Neural cell (in vitro differentiated cells): ENCODE results near the gene ECE1. TPM values are rescaled to one million over a fixed set of nuclear protein-coding genes. Genes with fewer than 3 reads are reported as not detected.

ENCODE experiments used
- H2AFZ ChIP-seq: fragments of 200-600, 300-800 bp; sonication (generic), shearing (Covaris generic); 2 replicates; pipeline ENCODE4 v1.6.0; 2014; ENCODE audit warnings: low read depth, mild to moderate bottlenecking, antibody characterized with exemption, low read length, moderate library complexity
- H3F3A ChIP-seq: fragments of 200-600 bp; shearing (Covaris generic); 2 replicates; pipeline ENCODE4 v1.6.1; 2016; ENCODE audit warnings: mild to moderate bottlenecking, moderate library complexity, mixed read lengths, antibody characterized with exemption, low read length; ENCODE audit not compliant: insufficient read depth, poor library complexity, severe bottlenecking
- H3K27ac ChIP-seq: fragments of 200-600, 300-800 bp; sonication (generic), shearing (Covaris generic); 2 replicates; pipeline ENCODE4 v1.5.1; 2014; ENCODE audit warnings: mild to moderate bottlenecking, low read length, moderate library complexity
- H3K27me3 ChIP-seq: fragments of 300-800, 200-600 bp; sonication (generic), shearing (Covaris generic); 2 replicates; pipeline ENCODE4 v1.6.0; 2014; ENCODE audit warnings: mild to moderate bottlenecking, low read depth, low read length, moderate library complexity; ENCODE audit not compliant: insufficient read depth
- H3K36me3 ChIP-seq: fragments of 300-800, 200-600 bp; sonication (generic), shearing (Covaris generic); 2 replicates; pipeline ENCODE4 v1.5.1; 2014; ENCODE audit warnings: mild to moderate bottlenecking, antibody characterized with exemption, low read length, moderate library complexity; ENCODE audit not compliant: insufficient read depth
- H3K4me2 ChIP-seq: fragments of 300-800, 200-600 bp; sonication (generic), shearing (Covaris generic); 2 replicates; pipeline ENCODE4 v1.6.0; 2014; ENCODE audit warnings: mild to moderate bottlenecking, low read length
- H3K4me3 ChIP-seq: fragments of 300-800, 200-600 bp; sonication (generic), shearing (Covaris generic); 2 replicates; pipeline ENCODE4 v1.5.1; 2014; ENCODE audit warnings: mild to moderate bottlenecking, low read length, moderate library complexity
- H3K79me2 ChIP-seq: fragments of 200-600 bp; shearing (Covaris generic); replicated peaks from 2 replicates; pipeline ENCODE4 v1.6.0; 2014; ENCODE audit warnings: mild to moderate bottlenecking, low read length, moderate library complexity; ENCODE audit not compliant: insufficient read depth
- H3K9ac ChIP-seq: fragments of 300-800, 200-600 bp; sonication (generic), shearing (Covaris generic); 2 replicates; pipeline ENCODE4 v1.6.1; 2016; ENCODE audit warnings: mild to moderate bottlenecking, low read length, mixed read lengths
- H3K9me2 ChIP-seq: fragments of 200-600 bp; shearing (Covaris generic); 2 replicates; pipeline ENCODE4 v1.6.1; 2016; ENCODE audit warnings: mild to moderate bottlenecking, low read length, mixed read lengths; ENCODE audit not compliant: insufficient read depth
- H3K9me3 ChIP-seq: fragments of 200-600, 300-800 bp; sonication (generic), shearing (Covaris generic); 2 replicates; pipeline ENCODE4 v1.6.1; 2016; ENCODE audit warnings: mild to moderate bottlenecking, mixed run types, low read length, moderate library complexity, mixed read lengths
- H4K20me1 ChIP-seq: fragments of 200-600 bp; shearing (Covaris generic); 2 replicates; pipeline ENCODE4 v1.6.1; 2016; ENCODE audit warnings: mild to moderate bottlenecking, mixed run types; ENCODE audit not compliant: insufficient read depth
- EP300 ChIP-seq: fragments of 450-650 bp; conservative IDR thresholded peaks from 2 replicates; pipeline ENCODE4 v1.6.1; 2014; ENCODE audit warnings: antibody characterized with exemption, mild to moderate bottlenecking, moderate library complexity; ENCODE audit not compliant: poor library complexity, severe bottlenecking
- EZH2 ChIP-seq: fragments of 200-600, 300-800 bp; shearing (Covaris generic), sonication (generic); IDR thresholded peaks from 2 replicates; pipeline ENCODE4 v1.6.1; 2014; ENCODE audit warnings: antibody characterized with exemption, low read length, borderline replicate concordance, mild to moderate bottlenecking; ENCODE audit not compliant: insufficient read depth, poor library complexity, severe bottlenecking
- MXI1 ChIP-seq: fragments of 450-650 bp; conservative IDR thresholded peaks from 2 replicates; pipeline ENCODE4 v1.6.1; 2014; ENCODE audit warnings: antibody characterized with exemption, mild to moderate bottlenecking; ENCODE audit not compliant: poor library complexity, severe bottlenecking
- POLR2AphosphoS5 ChIP-seq: IDR thresholded peaks from 2 replicates; pipeline ENCODE4 v1.6.1; 2012
- RAD21 ChIP-seq: fragments of 450-650 bp; conservative IDR thresholded peaks from 2 replicates; pipeline ENCODE4 v1.6.1; 2014; ENCODE audit warnings: antibody characterized with exemption, mild to moderate bottlenecking, moderate library complexity
- SMC3 ChIP-seq: fragments of 450-650 bp; conservative IDR thresholded peaks from 2 replicates; pipeline ENCODE4 v1.6.1; 2014; ENCODE audit warnings: antibody characterized with exemption, mild to moderate bottlenecking, moderate library complexity; ENCODE audit not compliant: poor library complexity
- TAF1 ChIP-seq: IDR thresholded peaks from 2 replicates; pipeline ENCODE4 v1.6.1; 2012; ENCODE audit warnings: low read depth
- polyA plus RNA-seq: library from polyadenylated mRNA; depleted of rRNA; stranded (reverse); fragments of >200 nt; gene quantifications from 2 replicates; pipeline ENCODE4 v1.2.3, GENCODE V29; 2014
- TF ChIP-seq, protein P1 (sequence below): fragments of 450-650 bp; IDR thresholded peaks from 2 replicates; pipeline ENCODE4 v1.5.1; 2014; ENCODE audit warnings: antibody characterized with exemption, mild to moderate bottlenecking, moderate library complexity; ENCODE audit not compliant: poor library complexity, severe bottlenecking
- TF ChIP-seq, protein P2 (sequence below): IDR thresholded peaks from 2 replicates; pipeline ENCODE4 v1.6.1; 2012; ENCODE audit warnings: borderline replicate concordance

The ECE1 gene
- polyA plus RNA-seq, 1 donor from 2014 or later: 7.8 TPM

DNA sequence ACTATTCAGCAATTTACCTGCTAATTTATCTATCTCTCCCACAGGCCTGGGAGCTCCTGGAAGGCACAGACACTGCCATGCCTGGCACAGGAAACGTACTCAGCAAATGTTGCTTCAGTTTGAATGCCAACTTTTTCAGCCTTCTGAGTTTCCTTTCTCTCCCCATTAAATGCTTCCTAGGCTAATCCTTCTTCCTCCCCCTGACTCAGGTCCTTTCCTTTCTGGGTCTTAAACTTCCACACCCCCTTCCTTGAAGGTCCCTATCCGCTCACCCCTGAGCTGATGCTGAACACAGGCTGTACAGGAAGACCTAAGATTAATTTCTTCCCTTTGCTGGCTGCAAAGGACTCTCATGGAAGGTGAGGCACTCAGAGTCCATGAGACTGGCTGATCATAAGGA lies 40.3 kb upstream of the ECE1 start:
- no peaks in the 10 kb centered on the region for H3K27me3 ChIP-seq
- H3K9me3 ChIP-seq: no peaks in the 10 kb centered on the region
- no peaks in the 10 kb centered on the region for H3K36me3 ChIP-seq
- H3K9me2 ChIP-seq: no peaks in the 10 kb centered on the region
- no peaks in the 10 kb centered on the region for H3F3A ChIP-seq
- H4K20me1 ChIP-seq: no peaks in the 10 kb centered on the region
- H2AFZ ChIP-seq: no peak overlapping the region
- no peak overlapping the region for H3K4me2 ChIP-seq
- no peak overlapping the region for H3K9ac ChIP-seq
- no peak overlapping the region for H3K27ac ChIP-seq
- H3K4me3 ChIP-seq: no peak overlapping the region
- H3K79me2 ChIP-seq: no peaks in the 10 kb centered on the region
- TF ChIP-seq POLR2AphosphoS5 (no peak), TAF1 (no peak), SMC3 (no peak), EP300 (no peak), EZH2 (no peak), MXI1 (no peak), RAD21 (no peak)
- TF ChIP-seq, protein P1, sequence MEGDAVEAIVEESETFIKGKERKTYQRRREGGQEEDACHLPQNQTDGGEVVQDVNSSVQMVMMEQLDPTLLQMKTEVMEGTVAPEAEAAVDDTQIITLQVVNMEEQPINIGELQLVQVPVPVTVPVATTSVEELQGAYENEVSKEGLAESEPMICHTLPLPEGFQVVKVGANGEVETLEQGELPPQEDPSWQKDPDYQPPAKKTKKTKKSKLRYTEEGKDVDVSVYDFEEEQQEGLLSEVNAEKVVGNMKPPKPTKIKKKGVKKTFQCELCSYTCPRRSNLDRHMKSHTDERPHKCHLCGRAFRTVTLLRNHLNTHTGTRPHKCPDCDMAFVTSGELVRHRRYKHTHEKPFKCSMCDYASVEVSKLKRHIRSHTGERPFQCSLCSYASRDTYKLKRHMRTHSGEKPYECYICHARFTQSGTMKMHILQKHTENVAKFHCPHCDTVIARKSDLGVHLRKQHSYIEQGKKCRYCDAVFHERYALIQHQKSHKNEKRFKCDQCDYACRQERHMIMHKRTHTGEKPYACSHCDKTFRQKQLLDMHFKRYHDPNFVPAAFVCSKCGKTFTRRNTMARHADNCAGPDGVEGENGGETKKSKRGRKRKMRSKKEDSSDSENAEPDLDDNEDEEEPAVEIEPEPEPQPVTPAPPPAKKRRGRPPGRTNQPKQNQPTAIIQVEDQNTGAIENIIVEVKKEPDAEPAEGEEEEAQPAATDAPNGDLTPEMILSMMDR: no peak
- TF ChIP-seq, protein P2, sequence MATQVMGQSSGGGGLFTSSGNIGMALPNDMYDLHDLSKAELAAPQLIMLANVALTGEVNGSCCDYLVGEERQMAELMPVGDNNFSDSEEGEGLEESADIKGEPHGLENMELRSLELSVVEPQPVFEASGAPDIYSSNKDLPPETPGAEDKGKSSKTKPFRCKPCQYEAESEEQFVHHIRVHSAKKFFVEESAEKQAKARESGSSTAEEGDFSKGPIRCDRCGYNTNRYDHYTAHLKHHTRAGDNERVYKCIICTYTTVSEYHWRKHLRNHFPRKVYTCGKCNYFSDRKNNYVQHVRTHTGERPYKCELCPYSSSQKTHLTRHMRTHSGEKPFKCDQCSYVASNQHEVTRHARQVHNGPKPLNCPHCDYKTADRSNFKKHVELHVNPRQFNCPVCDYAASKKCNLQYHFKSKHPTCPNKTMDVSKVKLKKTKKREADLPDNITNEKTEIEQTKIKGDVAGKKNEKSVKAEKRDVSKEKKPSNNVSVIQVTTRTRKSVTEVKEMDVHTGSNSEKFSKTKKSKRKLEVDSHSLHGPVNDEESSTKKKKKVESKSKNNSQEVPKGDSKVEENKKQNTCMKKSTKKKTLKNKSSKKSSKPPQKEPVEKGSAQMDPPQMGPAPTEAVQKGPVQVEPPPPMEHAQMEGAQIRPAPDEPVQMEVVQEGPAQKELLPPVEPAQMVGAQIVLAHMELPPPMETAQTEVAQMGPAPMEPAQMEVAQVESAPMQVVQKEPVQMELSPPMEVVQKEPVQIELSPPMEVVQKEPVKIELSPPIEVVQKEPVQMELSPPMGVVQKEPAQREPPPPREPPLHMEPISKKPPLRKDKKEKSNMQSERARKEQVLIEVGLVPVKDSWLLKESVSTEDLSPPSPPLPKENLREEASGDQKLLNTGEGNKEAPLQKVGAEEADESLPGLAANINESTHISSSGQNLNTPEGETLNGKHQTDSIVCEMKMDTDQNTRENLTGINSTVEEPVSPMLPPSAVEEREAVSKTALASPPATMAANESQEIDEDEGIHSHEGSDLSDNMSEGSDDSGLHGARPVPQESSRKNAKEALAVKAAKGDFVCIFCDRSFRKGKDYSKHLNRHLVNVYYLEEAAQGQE: no peak

DNA sequence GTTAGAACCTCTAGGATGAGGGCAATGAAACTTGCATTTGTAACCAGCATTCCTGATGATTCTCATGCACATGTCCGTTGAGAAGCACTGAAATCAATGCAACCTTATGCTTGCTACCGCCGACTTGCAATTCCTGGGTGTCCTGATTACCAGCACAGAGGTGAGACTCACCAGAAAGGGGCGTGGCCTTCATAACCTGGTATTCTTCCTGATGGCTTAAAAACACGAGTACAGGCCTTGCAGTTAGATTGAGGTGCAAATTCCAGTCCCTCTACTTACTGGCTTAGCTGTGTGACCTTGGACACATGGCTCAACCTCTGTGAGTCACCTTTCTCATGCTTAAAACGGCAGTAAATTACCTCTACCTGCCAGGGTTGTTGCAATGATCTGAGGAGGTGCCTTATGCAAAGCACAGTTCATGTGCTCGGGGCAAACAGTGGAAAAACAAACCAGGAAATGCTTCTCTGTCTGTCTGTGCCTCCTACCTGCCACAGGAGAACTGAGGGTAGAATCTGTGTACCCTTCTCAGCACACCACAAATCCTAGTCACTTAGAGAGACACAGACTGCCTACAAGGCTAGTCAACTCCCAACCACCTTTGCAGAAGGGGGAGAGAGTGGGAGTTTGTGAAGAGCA lies 39.1 kb upstream of the ECE1 start:
- no peak overlapping the region for H3K9ac ChIP-seq

More for the DNA sequence above, 39.1 kb upstream of the ECE1 start:
- Histone ChIP-seq H3K27ac (no peak overlapping the region), H3K79me2 (no peaks in the 10 kb centered on the region), H3K36me3 (no peaks in the 10 kb centered on the region), H2AFZ (no peak overlapping the region), H3K4me3 (no peak overlapping the region), H3F3A (no peaks in the 10 kb centered on the region), H3K9me3 (no peaks in the 10 kb centered on the region), H3K4me2 (no peak overlapping the region), H3K27me3 (no peaks in the 10 kb centered on the region), H3K9me2 (no peaks in the 10 kb centered on the region), H4K20me1 (no peaks in the 10 kb centered on the region)
- no peak for TF ChIP-seq RAD21
- TF ChIP-seq EZH2: no peak
- no peak for TF ChIP-seq EP300
- TF ChIP-seq TAF1: no peak
- TF ChIP-seq POLR2AphosphoS5: no peak
- TF ChIP-seq, protein P2: no peak
- TF ChIP-seq, protein P1: no peak
- no peak for TF ChIP-seq SMC3
- TF ChIP-seq MXI1: no peak
